ENCODE data around the gene VCAN.

DNA sequence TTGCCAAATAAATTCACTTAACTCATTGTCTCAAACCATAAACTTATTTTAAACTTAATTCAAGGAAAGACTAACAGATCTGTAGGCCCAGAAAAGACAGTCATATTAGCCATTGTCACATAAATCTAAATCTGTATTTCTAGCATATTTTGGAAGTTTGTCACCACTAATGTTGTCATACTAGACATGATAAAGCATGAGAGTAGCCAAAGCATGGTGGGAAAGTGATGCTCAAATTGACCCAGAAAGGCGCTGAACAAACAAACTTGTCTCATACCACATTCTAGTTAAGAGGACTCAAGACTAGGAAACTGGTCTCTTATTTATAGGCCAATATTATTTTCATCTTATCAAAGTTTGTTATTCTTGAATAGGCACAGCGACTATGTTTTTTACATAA, 99.4 kb downstream of the VCAN start:
- TF ChIP-seq, protein P1, sequence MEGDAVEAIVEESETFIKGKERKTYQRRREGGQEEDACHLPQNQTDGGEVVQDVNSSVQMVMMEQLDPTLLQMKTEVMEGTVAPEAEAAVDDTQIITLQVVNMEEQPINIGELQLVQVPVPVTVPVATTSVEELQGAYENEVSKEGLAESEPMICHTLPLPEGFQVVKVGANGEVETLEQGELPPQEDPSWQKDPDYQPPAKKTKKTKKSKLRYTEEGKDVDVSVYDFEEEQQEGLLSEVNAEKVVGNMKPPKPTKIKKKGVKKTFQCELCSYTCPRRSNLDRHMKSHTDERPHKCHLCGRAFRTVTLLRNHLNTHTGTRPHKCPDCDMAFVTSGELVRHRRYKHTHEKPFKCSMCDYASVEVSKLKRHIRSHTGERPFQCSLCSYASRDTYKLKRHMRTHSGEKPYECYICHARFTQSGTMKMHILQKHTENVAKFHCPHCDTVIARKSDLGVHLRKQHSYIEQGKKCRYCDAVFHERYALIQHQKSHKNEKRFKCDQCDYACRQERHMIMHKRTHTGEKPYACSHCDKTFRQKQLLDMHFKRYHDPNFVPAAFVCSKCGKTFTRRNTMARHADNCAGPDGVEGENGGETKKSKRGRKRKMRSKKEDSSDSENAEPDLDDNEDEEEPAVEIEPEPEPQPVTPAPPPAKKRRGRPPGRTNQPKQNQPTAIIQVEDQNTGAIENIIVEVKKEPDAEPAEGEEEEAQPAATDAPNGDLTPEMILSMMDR (conservative IDR thresholded peaks at IDR 0.05; ENCODE audit: low read length), result no peak
- TF ChIP-seq EZH2phosphoT487 (IDR thresholded peaks at IDR 0.05; ENCODE audit: borderline replicate concordance, low read depth, low read length), result no peak
